Nephron (organoid): ENCODE measurements around the gene CACNB3.
"Not testable (repeated sequence)": the region's sequence is repeated elsewhere in the genome, so short reads cannot be mapped to it uniquely, and the experiment has no call there.

ENCODE experiments used
- H3K27ac Mint-ChIP-seq, 3 experiments: 2 replicates each; pipeline ENCODE4 v1.8.0; 2020; ENCODE audit warnings: mixed read lengths in 3 of 3, mild to moderate bottlenecking in 2 of 3, moderate library complexity in 1 of 3
- H3K27me3 Mint-ChIP-seq: 2 replicates; pipeline ENCODE4 v1.8.0; 2021; ENCODE audit warnings: low read depth, mild to moderate bottlenecking, moderate library complexity, mixed read lengths
- H3K36me3 Mint-ChIP-seq: 2 replicates; pipeline ENCODE4 v1.8.0; 2020; ENCODE audit warnings: low read depth, mixed read lengths
- H3K4me1 Mint-ChIP-seq: 2 replicates; pipeline ENCODE4 v1.8.0; 2020; ENCODE audit warnings: mixed read lengths
- H3K4me3 Mint-ChIP-seq, 3 experiments: 2 replicates each; pipeline ENCODE4 v1.8.0; 2020; ENCODE audit warnings: mild to moderate bottlenecking in 3 of 3, mixed read lengths in 3 of 3, moderate library complexity in 2 of 3
- H3K9me3 Mint-ChIP-seq: 2 replicates; pipeline ENCODE4 v1.8.0; 2020; ENCODE audit warnings: mixed read lengths
- CTCF ChIP-seq, 3 experiments: fragments of 200-600 bp; sonication (generic); IDR thresholded peaks; one replicate each; pipeline ENCODE4 v1.5.0; 2021; ENCODE audit warnings: antibody characterized with exemption in 3 of 3; ENCODE audit not compliant: unreplicated experiment in 3 of 3

The CACNB3 gene

GRCh38 chr12:48828841-48829575, 10.7 kb downstream of the CACNB3 start:
- no peaks in the 10 kb centered on the region for H3K27me3 Mint-ChIP-seq

GRCh38 chr12:48831257-48831656, 13.0 kb downstream of the CACNB3 start:
- Mint-ChIP-seq H3K4me3 (no peak overlapping the region), H3K9me3 (no peaks in the 10 kb centered on the region), H3K27ac (no peak overlapping the region), H3K36me3 (peaks cover 61% of the 10 kb centered on the region), H3K27me3 (no peaks in the 10 kb centered on the region), H3K4me1 (no peaks in the 10 kb centered on the region)
- no peak for TF ChIP-seq CTCF (IDR thresholded peaks at IDR 0.05; ENCODE audit: unreplicated experiment in 3 of 3)

More at GRCh38 chr12:48828841-48829575, 10.7 kb downstream of the CACNB3 start:
- H3K4me1 Mint-ChIP-seq = no peaks in the 10 kb centered on the region
- no peak for TF ChIP-seq CTCF (IDR thresholded peaks at IDR 0.05; ENCODE audit: unreplicated experiment in 3 of 3)
- no peaks in the 10 kb centered on the region for H3K9me3 Mint-ChIP-seq
- no peak overlapping the region for H3K4me3 Mint-ChIP-seq
- H3K27ac Mint-ChIP-seq = no peak overlapping the region
- peaks cover 67% of the 10 kb centered on the region for H3K36me3 Mint-ChIP-seq

- Mint-ChIP-seq H3K4me3 (no peak overlapping the region), H3K27me3 (no peaks in the 10 kb centered on the region), H3K36me3 (peaks cover 70% of the 10 kb centered on the region), H3K9me3 (no peaks in the 10 kb centered on the region), H3K27ac (no peak overlapping the region), H3K4me1 (no peaks in the 10 kb centered on the region)
- TF ChIP-seq CTCF (IDR thresholded peaks at IDR 0.05; ENCODE audit: unreplicated experiment in 3 of 3) = no peak
These were observed 14.2 kb downstream of the CACNB3 start for GRCh38 chr12:48832321-48833060.

- Mint-ChIP-seq H3K27me3 (no peaks in the 10 kb centered on the region), H3K4me3 (no peak overlapping the region), H3K9me3 (no peaks in the 10 kb centered on the region), H3K36me3 (peaks cover 68% of the 10 kb centered on the region), H3K4me1 (no peaks in the 10 kb centered on the region), H3K27ac (no peak overlapping the region)
- TF ChIP-seq CTCF (IDR thresholded peaks at IDR 0.05; ENCODE audit: unreplicated experiment in 3 of 3) = no peak
These were observed 19.8 kb downstream of the CACNB3 start for GRCh38 chr12:48838048-48838447.

GRCh38 chr12:48842021-48842420, 23.7 kb downstream of the CACNB3 start:
- not testable (repeated sequence) for H3K27me3 Mint-ChIP-seq, H3K4me3 Mint-ChIP-seq, H3K4me1 Mint-ChIP-seq, H3K27ac Mint-ChIP-seq, H3K9me3 Mint-ChIP-seq
- H3K36me3 Mint-ChIP-seq = peaks cover 72% of the 10 kb centered on the region

- Mint-ChIP-seq H3K27me3 (no peaks in the 10 kb centered on the region), H3K9me3 (no peaks in the 10 kb centered on the region), H3K27ac (peak within 1 kb of the TSS; percentile 83 to 96 (median 96)), H3K4me1 (peaks cover 30% of the 10 kb centered on the region), H3K4me3 (peak within 1 kb of the TSS; percentile 98 to 99 (median 99)), H3K36me3 (peaks cover 5% of the 10 kb centered on the region)
- no peak for TF ChIP-seq CTCF (IDR thresholded peaks at IDR 0.05; ENCODE audit: unreplicated experiment in 3 of 3)
These were observed 33.8 kb downstream of the CACNB3 start, which contains the start of gene DDX23 for GRCh38 chr12:48851883-48852733. TSS of gene DDX23 (minus strand) at chr12:48852163. CDS start at chr12:48845782, 6,381 bp downstream.
